GOT3 (cell line): ENCODE results near the gene EBNA1BP2.
"Not testable (repeated sequence)": the region's sequence is repeated elsewhere in the genome, so short reads cannot be mapped to it uniquely, and the experiment has no call there.

Source experiments
- DNase-seq: peaks from one replicate; lab custom pipeline; 2025; ENCODE audit warnings: mixed read lengths; lab: John Stamatoyannopoulos, UW

Gene EBNA1BP2

DNA sequence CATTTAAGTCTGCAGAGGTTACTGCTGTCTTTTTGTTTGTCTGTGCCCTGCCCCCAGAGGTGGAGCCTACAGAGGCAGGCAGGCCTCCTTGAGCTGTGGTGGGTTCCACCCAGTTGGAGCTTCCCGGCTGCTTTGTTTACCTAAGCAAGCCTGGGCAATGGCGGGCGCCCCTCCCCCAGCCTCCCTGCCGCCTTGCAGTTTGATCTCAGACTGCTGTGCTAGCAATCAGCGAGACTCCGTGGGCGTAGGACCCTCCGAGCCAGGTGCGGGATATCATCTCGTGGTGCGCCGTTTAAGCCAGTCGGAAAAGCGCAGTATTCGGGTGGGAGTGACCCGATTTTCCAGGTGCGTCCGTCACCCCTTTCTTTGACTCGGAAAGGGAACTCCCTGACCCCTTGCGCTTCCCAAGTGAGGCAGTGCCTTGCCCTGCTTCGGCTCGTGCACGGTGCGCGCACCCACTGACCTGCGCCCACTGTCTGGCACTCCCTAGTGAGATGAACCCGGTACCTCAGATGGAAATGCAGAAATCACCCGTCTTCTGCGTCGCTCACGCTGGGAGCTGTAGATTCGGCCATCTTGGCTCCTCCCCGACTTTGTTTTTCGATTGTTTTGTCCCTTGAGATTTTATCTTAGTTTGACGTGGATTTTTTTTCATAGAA, 52.0 kb downstream of the EBNA1BP2 start:
- not testable (repeated sequence) for DNase-seq
